Fibroblast of mammary gland (primary cell): Measurements from ENCODE around the gene RTCA.
"Not testable (repeated sequence)": the region's sequence is repeated elsewhere in the genome, so short reads cannot be mapped to it uniquely, and the experiment has no call there.

ENCODE experiments used
- DNase-seq: peaks from one replicate; pipeline ENCODE4 v3.0.0-alpha.2; 2010; ENCODE audit warnings: low read depth
- H3K4me3 ChIP-seq: 2 replicates; pipeline ENCODE4 v1.5.1; 2011; ENCODE audit warnings: low read depth, mild to moderate bottlenecking, low read length, moderate library complexity; ENCODE audit not compliant: control insufficient read depth
- TF ChIP-seq, protein P1 (sequence below): conservative IDR thresholded peaks from 2 replicates; pipeline ENCODE4 v1.5.1; 2011; ENCODE audit warnings: low read depth, low read length, inconsistent platforms; ENCODE audit not compliant: control insufficient read depth, insufficient read depth

Gene RTCA

GRCh38 chr1:100252901-100253300, 13.1 kb upstream of the RTCA start:
- TF ChIP-seq, protein P1, sequence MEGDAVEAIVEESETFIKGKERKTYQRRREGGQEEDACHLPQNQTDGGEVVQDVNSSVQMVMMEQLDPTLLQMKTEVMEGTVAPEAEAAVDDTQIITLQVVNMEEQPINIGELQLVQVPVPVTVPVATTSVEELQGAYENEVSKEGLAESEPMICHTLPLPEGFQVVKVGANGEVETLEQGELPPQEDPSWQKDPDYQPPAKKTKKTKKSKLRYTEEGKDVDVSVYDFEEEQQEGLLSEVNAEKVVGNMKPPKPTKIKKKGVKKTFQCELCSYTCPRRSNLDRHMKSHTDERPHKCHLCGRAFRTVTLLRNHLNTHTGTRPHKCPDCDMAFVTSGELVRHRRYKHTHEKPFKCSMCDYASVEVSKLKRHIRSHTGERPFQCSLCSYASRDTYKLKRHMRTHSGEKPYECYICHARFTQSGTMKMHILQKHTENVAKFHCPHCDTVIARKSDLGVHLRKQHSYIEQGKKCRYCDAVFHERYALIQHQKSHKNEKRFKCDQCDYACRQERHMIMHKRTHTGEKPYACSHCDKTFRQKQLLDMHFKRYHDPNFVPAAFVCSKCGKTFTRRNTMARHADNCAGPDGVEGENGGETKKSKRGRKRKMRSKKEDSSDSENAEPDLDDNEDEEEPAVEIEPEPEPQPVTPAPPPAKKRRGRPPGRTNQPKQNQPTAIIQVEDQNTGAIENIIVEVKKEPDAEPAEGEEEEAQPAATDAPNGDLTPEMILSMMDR, result no peak
- no peak overlapping the region for H3K4me3 ChIP-seq
- DNase-seq, result no peak

DNA sequence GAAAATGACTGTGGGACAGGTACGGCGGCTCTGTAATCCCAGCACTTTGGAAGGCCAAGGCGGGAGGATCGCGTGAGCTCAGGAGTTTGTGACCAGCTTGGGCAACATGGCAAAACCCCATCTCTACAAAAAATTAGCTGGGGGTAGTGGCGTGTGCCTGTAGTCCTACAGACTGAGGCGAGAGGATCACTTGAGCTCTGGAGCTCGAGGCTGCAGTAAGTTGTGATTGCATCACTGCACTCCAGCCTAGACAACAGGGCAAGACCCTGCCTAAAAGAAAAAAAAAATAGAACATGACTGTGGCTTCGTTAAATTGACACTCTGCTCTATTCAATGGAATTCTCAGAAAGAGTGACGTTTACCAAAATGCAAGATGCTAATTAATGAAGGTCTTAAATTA, 12.5 kb upstream of the RTCA start:
- no peak overlapping the region for H3K4me3 ChIP-seq
- TF ChIP-seq, protein P1, result no peak
- DNase-seq, result no peak

DNA sequence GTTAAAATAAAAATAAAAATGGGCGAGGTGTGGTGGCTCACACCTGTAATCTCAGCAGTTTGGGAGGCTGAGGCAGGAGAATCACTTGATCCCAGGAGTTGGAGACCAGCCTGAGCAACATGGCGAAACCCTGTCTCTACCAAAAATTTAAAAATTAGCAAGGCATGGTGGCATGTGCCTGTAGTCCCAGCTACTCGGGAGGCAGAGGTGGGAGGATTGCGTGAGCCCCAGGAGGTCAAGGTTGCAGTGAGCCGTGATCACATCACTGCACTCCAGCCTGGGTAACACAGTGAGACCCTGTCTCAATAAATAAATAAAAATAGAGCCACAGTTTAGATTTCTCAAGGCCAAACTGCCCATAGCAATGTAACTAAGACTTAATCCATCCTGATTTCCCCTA, 9.7 kb upstream of the RTCA start:
- not testable (repeated sequence) for H3K4me3 ChIP-seq, DNase-seq

GRCh38 chr1:100258427-100258826, 7.6 kb upstream of the RTCA start:
- DNase-seq, H3K4me3 ChIP-seq: not testable (repeated sequence)

GRCh38 chr1:100261686-100262085, 4.3 kb upstream of the RTCA start:
- no peak overlapping the region for H3K4me3 ChIP-seq
- no peak for DNase-seq
- TF ChIP-seq, protein P1, result no peak

GRCh38 chr1:100264081-100264480, 1.9 kb upstream of the RTCA start:
- DNase-seq, H3K4me3 ChIP-seq: not testable (repeated sequence)

GRCh38 chr1:100265562-100265930, 470 bp upstream of the RTCA start:
- DNase-seq, result peak; percentile 30
- TF ChIP-seq, protein P1, result no peak
- H3K4me3 ChIP-seq, result peak overlapping the region; percentile 98

DNA sequence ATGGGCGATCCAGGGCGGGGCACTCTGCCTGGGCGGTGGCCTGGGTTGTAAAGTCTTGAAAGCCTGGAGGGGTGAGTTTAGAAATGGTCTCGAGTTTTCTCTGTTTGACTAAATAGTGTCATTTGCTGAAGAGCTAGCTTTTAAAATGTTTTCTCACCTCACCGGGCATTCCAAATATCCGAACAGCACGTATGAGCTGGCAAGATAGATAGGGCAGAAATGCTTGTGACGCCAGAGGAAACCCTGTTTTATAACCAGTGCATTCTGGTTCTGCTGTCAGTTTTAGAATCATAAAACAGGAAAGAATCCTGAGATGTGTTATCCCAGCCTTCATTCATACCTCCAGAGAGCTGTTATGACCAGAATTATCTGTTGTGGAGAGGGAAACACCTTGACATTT, 725 bp downstream of the RTCA start:
- TF ChIP-seq, protein P1, result no peak
- peak overlapping the region; percentile 98 for H3K4me3 ChIP-seq
- DNase-seq, result peak; percentile 24

GRCh38 chr1:100267284-100267683, 1.3 kb downstream of the RTCA start:
- DNase-seq, result no peak
- H3K4me3 ChIP-seq, result peak overlapping the region; percentile 98

More at GRCh38 chr1:100267284-100267683, 1.3 kb downstream of the RTCA start:
- TF ChIP-seq, protein P1, result no peak
